HepG2 (cell line): ENCODE results near the gene C10orf67. TPM values are rescaled to one million over a fixed set of nuclear protein-coding genes. Genes with fewer than 3 reads are reported as not detected.

ENCODE experiments used
- FOXA1 ChIP-seq, 2 experiments: fragments of 450-650 bp in 1 of 2; sonication (generic) in 1 of 2; formaldehyde crosslinking in 1 of 2; IDR thresholded peaks; 2 replicates each; pipeline versions ENCODE4 v1.4.0 to v1.6.1; 2016 to 2020; ENCODE audit warnings: missing genetic modification reagents in 1 of 2
- HMGXB4 ChIP-seq, 2 experiments: sonication (generic) in 1 of 2; formaldehyde crosslinking in 1 of 2; IDR thresholded peaks; 2 replicates each; pipeline versions ENCODE4 v1.4.0 to v1.6.1; 2018 to 2020; ENCODE audit warnings: missing genetic modification reagents in 2 of 2, borderline replicate concordance in 1 of 2, low read depth in 1 of 2, mild to moderate bottlenecking in 1 of 2, missing biosample characterization in 1 of 2
- IRF2 ChIP-seq: IDR thresholded peaks from 2 replicates; pipeline ENCODE4 v1.6.1; 2018; ENCODE audit warnings: missing genetic modification reagents, missing compliant biosample characterization
- KDM4B ChIP-seq: sonication (generic); formaldehyde crosslinking; IDR thresholded peaks from 2 replicates; pipeline ENCODE4 v1.4.0; 2020; ENCODE audit warnings: missing genetic modification reagents
- MAF1 ChIP-seq: sonication (generic); formaldehyde crosslinking; IDR thresholded peaks from 2 replicates; pipeline ENCODE4 v1.5.0; 2020; ENCODE audit warnings: missing genetic modification reagents, borderline replicate concordance
- PAWR ChIP-seq: sonication (generic); formaldehyde crosslinking; IDR thresholded peaks from 2 replicates; pipeline ENCODE4 v1.4.0; 2020; ENCODE audit warnings: missing genetic modification reagents, mild to moderate bottlenecking, borderline replicate concordance
- PLRG1 ChIP-seq: fragments of 450-650 bp; conservative IDR thresholded peaks from 2 replicates; pipeline ENCODE4 v1.6.1; 2016
- POLR2AphosphoS2 ChIP-seq: IDR thresholded peaks from 2 replicates; pipeline ENCODE4 v1.6.1; 2011; ENCODE audit warnings: low read depth, low read length, improper control_type of control experiment
- RAD21 ChIP-seq: fragments of 450-650 bp; formaldehyde crosslinking; IDR thresholded peaks from 2 replicates; pipeline ENCODE4 v1.5.0; 2020; ENCODE audit warnings: mild to moderate bottlenecking
- SUZ12 ChIP-seq: fragments of 150-350 bp; IDR thresholded peaks from 2 replicates; pipeline ENCODE4 v1.6.1; 2014; ENCODE audit warnings: low read depth, low read length
- XRCC5 ChIP-seq: fragments of 200-400 bp; formaldehyde crosslinking; optimal IDR thresholded peaks from 2 replicates; pipeline ENCODE3; 2017; ENCODE audit warnings: mild to moderate bottlenecking, low read length
- ZBTB3 ChIP-seq: sonication (generic); formaldehyde crosslinking; IDR thresholded peaks from 2 replicates; pipeline ENCODE4 v1.4.0; 2020; ENCODE audit warnings: low read depth, mild to moderate bottlenecking, moderate library complexity, missing genetic modification reagents, borderline replicate concordance
- ZNF33A ChIP-seq: sonication (generic); formaldehyde crosslinking; IDR thresholded peaks from 2 replicates; pipeline ENCODE4 v1.5.1; 2020; ENCODE audit warnings: missing genetic modification reagents, mild to moderate bottlenecking, moderate library complexity, borderline replicate concordance
- ZNF563 ChIP-seq: sonication (generic); formaldehyde crosslinking; IDR thresholded peaks from 2 replicates; pipeline ENCODE4 v1.8.0; 2022; ENCODE audit warnings: mild to moderate bottlenecking, moderate library complexity, missing genetic modification reagents
- ZNF644 ChIP-seq: IDR thresholded peaks from 2 replicates; pipeline ENCODE4 v1.6.1; 2016; ENCODE audit warnings: low read depth
- polyA plus RNA-seq, 8 experiments: library from polyadenylated mRNA; depleted of rRNA in 3 of 8; stranded (reverse) in 7 of 8; unstranded in 1 of 8; fragments of >200 nt; fragmentation: Illumina TruSeq in 4 of 8; extraction: Trizol in 4 of 8; gene quantifications; 2 replicates each; pipeline versions ENCODE4 v1.2.1 to v1.2.3, GENCODE V29; 2011 to 2016; ENCODE audit warnings: low read depth in 4 of 8, missing spikeins in 1 of 8, mixed read lengths in 1 of 8; ENCODE audit not compliant: insufficient read depth in 1 of 8
- total RNA-seq, 5 experiments: library from RNA; depleted of rRNA; stranded (reverse); fragments of >200 nt; fragmentation: Illumina TruSeq; extraction: Trizol; gene quantifications; 2 replicates each; pipeline ENCODE4 v1.2.3, GENCODE V29; 2016; ENCODE audit warnings: low read depth in 1 of 5
- TF ChIP-seq, protein P1 (sequence below): sonication (generic); formaldehyde crosslinking; IDR thresholded peaks from 2 replicates; pipeline ENCODE4 v1.9.0; 2021; ENCODE audit warnings: mild to moderate bottlenecking, missing genetic modification reagents
- TF ChIP-seq, protein P2 (sequence below): IDR thresholded peaks from 2 replicates; pipeline ENCODE4 v1.6.1; 2018; ENCODE audit warnings: missing genetic modification reagents, mild to moderate bottlenecking, missing compliant biosample characterization
- TF ChIP-seq, protein P3 (sequence below): sonication (generic); formaldehyde crosslinking; IDR thresholded peaks from 2 replicates; pipeline ENCODE4 v1.4.0; 2020; ENCODE audit warnings: missing genetic modification reagents

Gene C10orf67
- total and polyA plus RNA-seq, 2 of the 13 experiments (the other 11 are each of a cell fraction or from before 2014, with no cell fraction given), result not detected

DNA sequence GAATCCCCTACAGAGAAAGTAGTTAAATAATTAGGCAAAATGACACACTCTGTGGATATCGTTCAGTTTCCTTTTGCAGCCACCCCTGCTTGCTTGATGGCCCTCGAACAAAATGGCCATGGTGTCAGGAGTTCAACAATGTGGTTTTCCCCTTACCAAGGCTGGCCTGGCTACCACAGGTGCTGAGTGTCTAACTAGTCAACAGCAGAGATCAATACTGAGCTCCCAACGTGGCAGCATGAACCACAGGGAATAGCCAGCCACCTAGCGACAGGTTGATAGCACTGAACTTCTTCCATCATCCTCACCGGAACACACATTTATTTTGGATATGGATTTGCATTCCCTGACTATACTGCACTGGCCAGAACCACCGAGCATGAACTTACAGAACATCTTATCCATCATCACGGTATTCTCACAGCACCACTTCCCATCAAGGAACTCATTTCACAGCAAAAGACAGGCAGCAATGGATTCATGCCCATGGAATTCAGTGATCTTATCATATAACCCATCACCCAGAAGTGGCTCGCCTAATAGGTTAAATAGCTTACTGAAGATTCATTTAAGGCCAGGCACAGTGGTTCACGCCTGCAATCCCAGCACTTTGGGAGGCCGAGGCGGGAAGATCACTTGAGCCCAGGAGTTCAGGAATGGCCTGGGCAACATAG is 6.3 kb downstream of the C10orf67 start (continued):
- TF ChIP-seq, protein P1, sequence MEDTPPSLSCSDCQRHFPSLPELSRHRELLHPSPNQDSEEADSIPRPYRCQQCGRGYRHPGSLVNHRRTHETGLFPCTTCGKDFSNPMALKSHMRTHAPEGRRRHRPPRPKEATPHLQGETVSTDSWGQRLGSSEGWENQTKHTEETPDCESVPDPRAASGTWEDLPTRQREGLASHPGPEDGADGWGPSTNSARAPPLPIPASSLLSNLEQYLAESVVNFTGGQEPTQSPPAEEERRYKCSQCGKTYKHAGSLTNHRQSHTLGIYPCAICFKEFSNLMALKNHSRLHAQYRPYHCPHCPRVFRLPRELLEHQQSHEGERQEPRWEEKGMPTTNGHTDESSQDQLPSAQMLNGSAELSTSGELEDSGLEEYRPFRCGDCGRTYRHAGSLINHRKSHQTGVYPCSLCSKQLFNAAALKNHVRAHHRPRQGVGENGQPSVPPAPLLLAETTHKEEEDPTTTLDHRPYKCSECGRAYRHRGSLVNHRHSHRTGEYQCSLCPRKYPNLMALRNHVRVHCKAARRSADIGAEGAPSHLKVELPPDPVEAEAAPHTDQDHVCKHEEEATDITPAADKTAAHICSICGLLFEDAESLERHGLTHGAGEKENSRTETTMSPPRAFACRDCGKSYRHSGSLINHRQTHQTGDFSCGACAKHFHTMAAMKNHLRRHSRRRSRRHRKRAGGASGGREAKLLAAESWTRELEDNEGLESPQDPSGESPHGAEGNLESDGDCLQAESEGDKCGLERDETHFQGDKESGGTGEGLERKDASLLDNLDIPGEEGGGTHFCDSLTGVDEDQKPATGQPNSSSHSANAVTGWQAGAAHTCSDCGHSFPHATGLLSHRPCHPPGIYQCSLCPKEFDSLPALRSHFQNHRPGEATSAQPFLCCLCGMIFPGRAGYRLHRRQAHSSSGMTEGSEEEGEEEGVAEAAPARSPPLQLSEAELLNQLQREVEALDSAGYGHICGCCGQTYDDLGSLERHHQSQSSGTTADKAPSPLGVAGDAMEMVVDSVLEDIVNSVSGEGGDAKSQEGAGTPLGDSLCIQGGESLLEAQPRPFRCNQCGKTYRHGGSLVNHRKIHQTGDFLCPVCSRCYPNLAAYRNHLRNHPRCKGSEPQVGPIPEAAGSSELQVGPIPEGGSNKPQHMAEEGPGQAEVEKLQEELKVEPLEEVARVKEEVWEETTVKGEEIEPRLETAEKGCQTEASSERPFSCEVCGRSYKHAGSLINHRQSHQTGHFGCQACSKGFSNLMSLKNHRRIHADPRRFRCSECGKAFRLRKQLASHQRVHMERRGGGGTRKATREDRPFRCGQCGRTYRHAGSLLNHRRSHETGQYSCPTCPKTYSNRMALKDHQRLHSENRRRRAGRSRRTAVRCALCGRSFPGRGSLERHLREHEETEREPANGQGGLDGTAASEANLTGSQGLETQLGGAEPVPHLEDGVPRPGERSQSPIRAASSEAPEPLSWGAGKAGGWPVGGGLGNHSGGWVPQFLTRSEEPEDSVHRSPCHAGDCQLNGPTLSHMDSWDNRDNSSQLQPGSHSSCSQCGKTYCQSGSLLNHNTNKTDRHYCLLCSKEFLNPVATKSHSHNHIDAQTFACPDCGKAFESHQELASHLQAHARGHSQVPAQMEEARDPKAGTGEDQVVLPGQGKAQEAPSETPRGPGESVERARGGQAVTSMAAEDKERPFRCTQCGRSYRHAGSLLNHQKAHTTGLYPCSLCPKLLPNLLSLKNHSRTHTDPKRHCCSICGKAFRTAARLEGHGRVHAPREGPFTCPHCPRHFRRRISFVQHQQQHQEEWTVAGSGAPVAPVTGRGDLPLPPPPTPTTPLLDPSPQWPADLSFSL (CRISPR knock-in tag), result no peak
- TF ChIP-seq RAD21 (CRISPR knock-in tag), result peak; percentile 31; the same call in 1 of the 2 replicates
- peak; percentile 77 for TF ChIP-seq ZNF644 (CRISPR knock-in tag)
- no peak for TF ChIP-seq ZNF563
- no peak for TF ChIP-seq PLRG1
- TF ChIP-seq, protein P2, sequence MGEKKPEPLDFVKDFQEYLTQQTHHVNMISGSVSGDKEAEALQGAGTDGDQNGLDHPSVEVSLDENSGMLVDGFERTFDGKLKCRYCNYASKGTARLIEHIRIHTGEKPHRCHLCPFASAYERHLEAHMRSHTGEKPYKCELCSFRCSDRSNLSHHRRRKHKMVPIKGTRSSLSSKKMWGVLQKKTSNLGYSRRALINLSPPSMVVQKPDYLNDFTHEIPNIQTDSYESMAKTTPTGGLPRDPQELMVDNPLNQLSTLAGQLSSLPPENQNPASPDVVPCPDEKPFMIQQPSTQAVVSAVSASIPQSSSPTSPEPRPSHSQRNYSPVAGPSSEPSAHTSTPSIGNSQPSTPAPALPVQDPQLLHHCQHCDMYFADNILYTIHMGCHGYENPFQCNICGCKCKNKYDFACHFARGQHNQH, result no peak
- TF ChIP-seq HMGXB4 (CRISPR knock-in tag; IDR thresholded peaks at IDR 0.05; ENCODE audit: borderline replicate concordance in 1 of 2, low read depth in 1 of 2), result peak in 1 of 2 experiments; percentile 58; a peak in 1 of 4 replicates
- no peak for TF ChIP-seq SUZ12
- no peak for TF ChIP-seq ZNF33A (CRISPR knock-in tag)
- TF ChIP-seq MAF1 (CRISPR knock-in tag), result no peak
- TF ChIP-seq ZBTB3 (CRISPR knock-in tag), result no peak
- peak; percentile 22; the same call in 1 of the 2 replicates for TF ChIP-seq IRF2 (CRISPR knock-in tag)
- no peak for TF ChIP-seq KDM4B (CRISPR knock-in tag)
- no peak for TF ChIP-seq PAWR (CRISPR knock-in tag)
- peak; percentile 31 for TF ChIP-seq XRCC5
- TF ChIP-seq FOXA1 (IDR thresholded peaks at IDR 0.05), result no peak
- TF ChIP-seq FOXA1 (CRISPR knock-in tag; IDR thresholded peaks at IDR 0.05), result peak; percentile 54
- TF ChIP-seq, protein P3, sequence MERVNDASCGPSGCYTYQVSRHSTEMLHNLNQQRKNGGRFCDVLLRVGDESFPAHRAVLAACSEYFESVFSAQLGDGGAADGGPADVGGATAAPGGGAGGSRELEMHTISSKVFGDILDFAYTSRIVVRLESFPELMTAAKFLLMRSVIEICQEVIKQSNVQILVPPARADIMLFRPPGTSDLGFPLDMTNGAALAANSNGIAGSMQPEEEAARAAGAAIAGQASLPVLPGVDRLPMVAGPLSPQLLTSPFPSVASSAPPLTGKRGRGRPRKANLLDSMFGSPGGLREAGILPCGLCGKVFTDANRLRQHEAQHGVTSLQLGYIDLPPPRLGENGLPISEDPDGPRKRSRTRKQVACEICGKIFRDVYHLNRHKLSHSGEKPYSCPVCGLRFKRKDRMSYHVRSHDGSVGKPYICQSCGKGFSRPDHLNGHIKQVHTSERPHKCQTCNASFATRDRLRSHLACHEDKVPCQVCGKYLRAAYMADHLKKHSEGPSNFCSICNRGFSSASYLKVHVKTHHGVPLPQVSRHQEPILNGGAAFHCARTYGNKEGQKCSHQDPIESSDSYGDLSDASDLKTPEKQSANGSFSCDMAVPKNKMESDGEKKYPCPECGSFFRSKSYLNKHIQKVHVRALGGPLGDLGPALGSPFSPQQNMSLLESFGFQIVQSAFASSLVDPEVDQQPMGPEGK (CRISPR knock-in tag), result no peak
- no peak for TF ChIP-seq POLR2AphosphoS2
